ENCODE results near the gene AGFG1.

Gene AGFG1

DNA sequence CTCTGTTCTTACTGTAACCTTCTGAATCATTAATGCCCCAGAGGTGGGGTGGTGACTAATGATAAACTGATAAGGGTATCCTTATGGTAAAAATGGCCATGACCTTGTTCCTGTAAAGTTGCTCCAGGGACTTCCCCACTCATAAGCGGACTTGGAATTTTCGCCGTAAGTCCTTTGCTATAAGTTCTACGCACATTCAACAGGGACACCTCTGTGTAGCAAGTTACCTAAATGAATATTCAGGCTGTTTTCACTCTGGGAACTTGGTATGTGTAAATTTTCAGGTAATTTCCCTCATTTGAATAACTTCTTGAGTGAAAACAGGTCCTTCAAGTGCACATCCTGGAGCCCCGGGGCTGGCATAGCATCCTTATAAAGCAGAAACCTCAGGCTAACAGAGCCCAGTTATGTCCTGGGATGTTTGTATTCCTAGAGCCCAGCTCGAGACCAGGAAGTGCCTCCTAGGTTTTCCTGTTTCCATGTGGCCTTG lies 9.4 kb upstream of the AGFG1 start:
- DNase-seq = no peak

GRCh38 chr2:227462972-227463931 lies 8.7 kb upstream of the AGFG1 start:
- no peak for DNase-seq

GRCh38 chr2:227464361-227464760 lies 7.6 kb upstream of the AGFG1 start:
- no peak for DNase-seq

- no peak for DNase-seq
These were observed 7.1 kb upstream of the AGFG1 start for GRCh38 chr2:227464851-227465250.

GRCh38 chr2:227466887-227467600 lies 4.9 kb upstream of the AGFG1 start:
- DNase-seq = no peak

- no peak for DNase-seq
These were observed 544 bp upstream of the AGFG1 start for GRCh38 chr2:227471412-227471811.

DNA sequence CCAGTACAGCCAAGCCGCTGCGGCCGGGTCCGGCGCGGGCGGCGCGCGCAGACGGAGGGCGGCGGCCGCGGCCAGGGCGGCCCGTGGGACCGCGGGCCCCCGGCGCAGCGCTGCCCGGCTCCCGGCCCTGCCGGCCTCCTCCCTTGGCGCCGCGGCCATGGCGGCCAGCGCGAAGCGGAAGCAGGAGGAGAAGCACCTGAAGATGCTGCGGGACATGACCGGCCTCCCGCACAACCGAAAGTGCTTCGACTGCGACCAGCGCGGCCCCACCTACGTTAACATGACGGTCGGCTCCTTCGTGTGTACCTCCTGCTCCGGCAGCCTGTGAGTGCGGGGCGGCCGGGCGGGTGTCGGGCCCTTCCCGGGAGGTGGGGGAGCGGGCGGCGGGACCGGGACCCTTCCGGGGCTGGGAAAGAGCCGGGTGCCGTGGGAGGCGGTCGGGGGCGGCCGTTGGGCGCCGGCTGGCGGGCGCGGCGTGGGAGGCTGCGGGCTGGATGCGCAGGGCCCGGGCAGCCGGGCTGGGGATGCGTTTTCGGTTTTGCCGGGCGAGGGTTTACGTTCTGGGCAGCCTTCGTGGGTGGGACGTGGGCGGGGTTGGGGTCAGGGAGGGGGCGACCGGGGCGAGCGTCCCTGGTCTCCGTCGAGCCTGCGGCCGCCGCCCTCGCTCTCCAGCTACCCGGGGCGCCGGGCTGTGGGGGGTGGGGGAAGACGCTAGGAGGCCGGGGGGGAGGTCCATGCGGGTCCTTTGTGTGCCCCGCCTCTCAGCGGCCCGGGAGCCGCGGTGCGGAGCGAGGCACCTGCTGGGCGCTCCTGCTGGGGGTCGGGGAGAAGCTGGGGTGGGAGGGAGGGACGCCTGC lies 537 bp downstream of the AGFG1 start:
- peak; percentile 24 for DNase-seq

DNA sequence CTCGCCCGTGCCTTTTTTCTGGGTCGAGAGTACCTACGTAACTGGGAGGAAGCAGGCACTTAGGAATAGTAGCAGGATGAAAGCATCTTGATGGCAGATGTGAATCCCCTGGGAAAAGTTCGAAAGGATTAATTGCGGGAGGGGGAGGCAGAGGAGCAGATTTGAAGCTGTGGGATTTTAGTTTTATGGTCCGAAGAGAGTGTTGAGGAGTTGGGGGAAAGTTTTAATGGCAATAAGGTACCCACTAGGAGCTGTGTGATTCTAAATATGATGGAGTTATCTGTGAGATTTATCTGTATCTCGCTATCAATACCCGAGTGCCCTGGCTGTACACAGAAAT lies 1.1 kb downstream of the AGFG1 start:
- no peak for DNase-seq

- no peak for DNase-seq
These were observed 1.9 kb downstream of the AGFG1 start for GRCh38 chr2:227473806-227474205.

GRCh38 chr2:227474410-227474809 lies 2.5 kb downstream of the AGFG1 start:
- no peak for DNase-seq

DNA sequence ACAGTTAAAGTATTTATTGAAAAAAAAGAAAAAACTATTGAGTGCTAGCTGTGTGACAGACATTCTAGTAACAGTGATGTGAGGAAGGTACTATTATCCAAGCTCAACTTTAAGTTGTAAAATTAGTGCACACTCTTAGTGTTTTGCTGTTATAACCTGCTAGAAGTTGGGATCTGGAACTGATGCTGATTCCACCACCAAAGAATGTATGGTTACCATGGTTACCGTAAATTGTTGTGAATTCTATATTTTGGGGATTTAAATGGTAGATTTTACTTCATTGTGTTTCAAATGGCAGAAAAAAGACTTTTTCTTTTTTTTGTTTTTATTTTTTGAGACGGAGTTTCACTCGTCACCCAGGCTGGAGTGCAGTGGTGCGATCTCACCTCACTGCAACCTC lies 5.3 kb downstream of the AGFG1 start:
- no peak for DNase-seq

GRCh38 chr2:227479865-227480475 lies 8.0 kb downstream of the AGFG1 start:
- DNase-seq = no peak

DNA sequence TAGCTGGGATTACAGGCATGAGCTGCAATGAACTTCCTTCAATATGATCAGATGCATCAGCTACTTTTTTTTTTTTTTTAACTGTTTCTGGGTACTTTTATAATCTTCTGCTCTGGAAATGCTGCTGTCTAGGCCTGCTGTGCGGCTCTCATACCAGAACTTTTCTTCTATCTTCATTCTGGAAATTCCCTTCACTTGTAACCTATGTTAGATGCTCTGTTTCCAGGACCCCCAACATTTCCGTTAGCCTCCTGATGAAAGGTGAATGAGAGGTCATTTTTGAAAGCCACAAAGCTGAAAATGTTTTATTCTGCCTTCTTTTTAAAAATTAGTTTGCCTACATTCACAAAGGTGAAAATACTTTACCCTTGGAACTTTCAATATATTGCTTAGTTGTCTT lies 8.6 kb downstream of the AGFG1 start:
- DNase-seq = no peak

- no peak for DNase-seq
These were observed 10.8 kb downstream of the AGFG1 start for GRCh38 chr2:227482638-227483340.

- DNase-seq = no peak
These were observed 13.5 kb downstream of the AGFG1 start for GRCh38 chr2:227485429-227485828.

- DNase-seq = no peak
These were observed 14.7 kb downstream of the AGFG1 start for GRCh38 chr2:227486688-227487087.

DNA sequence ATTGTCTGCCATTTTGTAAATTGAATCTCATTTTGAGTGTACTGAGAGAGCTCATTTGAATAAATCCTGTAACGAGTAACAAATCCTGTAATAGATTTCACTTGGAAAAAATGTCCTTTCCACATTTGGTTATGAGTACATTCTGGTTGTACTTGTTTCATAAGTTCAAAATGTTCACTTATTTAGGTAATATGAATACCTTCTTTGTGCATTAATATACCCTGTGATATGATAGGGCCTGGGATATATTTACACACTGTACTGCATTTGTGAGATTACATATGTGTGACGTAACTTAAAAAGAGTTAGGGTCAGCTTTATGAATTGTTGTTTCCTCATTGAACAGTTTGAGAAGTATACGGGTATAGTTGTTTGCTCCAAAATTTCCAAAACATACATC lies 16.1 kb downstream of the AGFG1 start:
- peak; percentile 47 for DNase-seq

- DNase-seq = no peak
These were observed 19.4 kb downstream of the AGFG1 start for GRCh38 chr2:227491386-227491785.

DNA sequence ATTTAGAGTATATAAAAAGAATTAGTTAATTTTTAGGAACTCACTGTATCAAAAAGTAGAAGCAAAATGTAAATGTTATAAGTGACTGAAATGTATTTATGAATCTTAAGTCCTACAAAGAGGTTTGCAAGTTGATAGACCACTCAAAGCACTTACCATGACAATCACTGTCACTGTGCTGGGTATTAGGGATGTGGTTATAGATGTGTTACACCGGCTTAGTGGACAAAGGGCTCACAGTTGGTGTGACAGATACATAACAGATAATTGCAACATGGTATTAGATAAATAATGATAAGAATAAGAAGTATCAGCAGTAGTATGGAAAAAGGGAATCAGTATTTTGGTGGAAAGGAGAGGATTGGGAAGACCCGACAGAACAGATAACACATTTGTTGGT lies 21.6 kb downstream of the AGFG1 start:
- DNase-seq = no peak

DNA sequence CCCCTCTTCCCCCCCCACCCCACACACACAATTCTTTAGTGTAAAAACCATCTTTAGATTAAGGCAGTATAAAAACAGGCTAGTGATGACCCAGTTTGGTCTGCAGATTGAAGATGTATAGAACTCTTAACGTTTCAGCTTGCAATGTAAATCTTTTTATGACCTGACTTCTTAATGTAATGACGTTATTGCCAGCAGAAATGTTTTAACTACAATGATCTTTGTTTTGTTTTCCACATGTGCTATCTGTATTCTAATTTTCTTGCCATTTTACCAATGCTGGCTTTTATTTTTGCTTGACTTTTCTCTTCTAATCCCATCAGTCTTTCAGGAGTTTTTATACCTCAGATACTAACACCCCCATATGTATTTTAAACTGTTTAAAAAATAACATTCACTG lies 25.2 kb downstream of the AGFG1 start:
- no peak for DNase-seq

- DNase-seq = no peak
These were observed 27.8 kb downstream of the AGFG1 start for GRCh38 chr2:227499627-227500300.

- DNase-seq = no peak
These were observed 28.3 kb downstream of the AGFG1 start for GRCh38 chr2:227500301-227500630.
